IMR-90 (cell line): Measurements from ENCODE around the gene PDILT. TPM values are rescaled to one million over a fixed set of nuclear protein-coding genes. Genes with fewer than 3 reads are reported as not detected.

Experiments
- ATAC-seq: fragments of 200-7000 bp; cut with Tn5 transposase; 2 replicates; pipeline ENCODE4 v1.9.1; 2020; ENCODE audit warnings: low read depth, mild to moderate bottlenecking, moderate library complexity
- Bru-seq: library from RNA; stranded (reverse); fragments of 400-500 nt; gene quantifications from one replicate; lab custom pipeline; 2021; lab: Mats Ljungman, UMichigan
- BruChase-seq, 2 experiments: library from RNA; stranded (reverse); fragments of 400-500 nt; gene quantifications; one replicate each; lab custom pipeline; 2021; lab: Mats Ljungman, UMichigan
- BruUV-seq: library from RNA; stranded (reverse); fragments of 400-500 nt; replicated peaks from 2 replicates; lab custom pipeline; 2021; lab: Mats Ljungman, UMichigan
- CTCF ChIA-PET: fragments of 300-600 bp; formaldehyde crosslinking; extraction: SDS; loops from one replicate; lab custom pipeline; 2021; ENCODE audit warnings: antibody characterized with exemption; lab: Yijun Ruan, JAX
- POLR2A ChIA-PET: fragments of 300-600 bp; sonication (Branson Sonifier 250); formaldehyde crosslinking; loops from one replicate; lab custom pipeline; 2022; ENCODE audit warnings: antibody characterized with exemption; ENCODE audit not compliant: unreplicated experiment; lab: Charles Lee
- DNase-seq: peaks from one replicate; pipeline ENCODE4 v3.0.0; 2013
- H2AFZ ChIP-seq: replicated peaks from 2 replicates; pipeline ENCODE3; 2013; ENCODE audit warnings: low read length, mild to moderate bottlenecking; ENCODE audit not compliant: poor library complexity
- H2AK5ac ChIP-seq: 2 replicates; pipeline ENCODE4 v1.6.1; 2013; ENCODE audit warnings: low read depth, low read length, inconsistent platforms
- H2AK9ac ChIP-seq: replicated peaks from 2 replicates; pipeline ENCODE3; 2013; ENCODE audit warnings: mild to moderate bottlenecking, low read depth, low read length, moderate library complexity; ENCODE audit not compliant: poor library complexity
- H2BK120ac ChIP-seq: 2 replicates; pipeline ENCODE4 v1.6.1; 2013; ENCODE audit warnings: low read depth, low read length, inconsistent platforms
- H2BK15ac ChIP-seq: 3 replicates; pipeline ENCODE4 v1.6.1; 2013; ENCODE audit warnings: low read depth, low read length, inconsistent platforms
- H2BK20ac ChIP-seq: 2 replicates; pipeline ENCODE4 v1.6.1; 2013; ENCODE audit warnings: low read depth, mild to moderate bottlenecking, inconsistent platforms, low read length, moderate library complexity
- H2BK5ac ChIP-seq: 2 replicates; pipeline ENCODE4 v1.6.1; 2013; ENCODE audit warnings: mild to moderate bottlenecking, low read depth, low read length, inconsistent platforms; ENCODE audit not compliant: poor library complexity, severe bottlenecking
- H3K14ac ChIP-seq: replicated peaks from 2 replicates; pipeline ENCODE4 v1.6.1; 2013; ENCODE audit warnings: low read depth, low read length, inconsistent platforms
- H3K18ac ChIP-seq: 2 replicates; pipeline ENCODE4 v1.6.1; 2013; ENCODE audit warnings: low read depth, low read length, control low read depth
- H3K23ac ChIP-seq: 2 replicates; pipeline ENCODE4 v1.6.1; 2013; ENCODE audit warnings: low read depth, low read length, inconsistent platforms
- H3K27ac ChIP-seq: 2 replicates; pipeline ENCODE4 v1.5.1; 2013; ENCODE audit warnings: mild to moderate bottlenecking, control low read depth, low read length; ENCODE audit not compliant: insufficient read depth
- H3K27me3 ChIP-seq: 2 replicates; pipeline ENCODE4 v1.6.1; 2013; ENCODE audit warnings: low read length; ENCODE audit not compliant: control insufficient read depth, insufficient read depth
- H3K36me3 ChIP-seq: 2 replicates; pipeline ENCODE4 v1.6.1; 2013; ENCODE audit warnings: low read length, mixed read lengths; ENCODE audit not compliant: control insufficient read depth, insufficient read depth
- H3K4ac ChIP-seq: 2 replicates; pipeline ENCODE4 v1.6.1; 2013; ENCODE audit warnings: low read depth, low read length, inconsistent platforms
- H3K4me1 ChIP-seq: 2 replicates; pipeline ENCODE4 v1.6.1; 2013; ENCODE audit warnings: low read length, mixed read lengths; ENCODE audit not compliant: control insufficient read depth, insufficient read depth
- H3K4me2 ChIP-seq: 2 replicates; pipeline ENCODE4 v1.6.1; 2013; ENCODE audit warnings: low read depth, mild to moderate bottlenecking, control low read depth, low read length, moderate library complexity
- H3K4me3 ChIP-seq: 2 replicates; pipeline ENCODE4 v1.5.1; 2013; ENCODE audit warnings: low read depth, mild to moderate bottlenecking, control low read depth, low read length, moderate library complexity; ENCODE audit not compliant: insufficient read depth
- H3K56ac ChIP-seq: 2 replicates; pipeline ENCODE4 v1.6.1; 2013; ENCODE audit warnings: low read length, inconsistent platforms; ENCODE audit not compliant: insufficient read depth; ENCODE audit errors: extremely low read depth
- H3K79me1 ChIP-seq, 2 experiments: 2 replicates each; pipeline ENCODE4 v1.6.1; 2013; ENCODE audit warnings: low read length in 2 of 2, inconsistent platforms in 1 of 2, low read depth in 1 of 2
- H3K9ac ChIP-seq: 2 replicates; pipeline ENCODE4 v1.6.1; 2013; ENCODE audit warnings: low read depth, low read length, control low read depth
- H3K9me1 ChIP-seq: 2 replicates; pipeline ENCODE4 v1.6.1; 2013; ENCODE audit warnings: low read length, inconsistent platforms; ENCODE audit not compliant: insufficient read depth
- H3K9me3 ChIP-seq: 2 replicates; pipeline ENCODE4 v1.6.1; 2013; ENCODE audit warnings: low read length; ENCODE audit not compliant: control insufficient read depth, insufficient read depth
- H4K20me1 ChIP-seq: 2 replicates; pipeline ENCODE4 v1.6.1; 2013; ENCODE audit warnings: low read length, inconsistent platforms; ENCODE audit not compliant: insufficient read depth
- H4K5ac ChIP-seq: 2 replicates; pipeline ENCODE4 v1.6.1; 2013; ENCODE audit warnings: mild to moderate bottlenecking, low read depth, low read length, control low read depth
- H4K8ac ChIP-seq, 2 experiments: 2 replicates each; pipeline ENCODE4 v1.6.1; 2013; ENCODE audit warnings: low read depth in 2 of 2, low read length in 2 of 2, control low read depth in 1 of 2, inconsistent platforms in 1 of 2
- H4K91ac ChIP-seq: 2 replicates; pipeline ENCODE4 v1.6.1; 2013; ENCODE audit warnings: low read depth, low read length, inconsistent platforms; ENCODE audit not compliant: insufficient read depth
- BHLHE40 ChIP-seq: fragments of 150-350 bp; IDR thresholded peaks from 2 replicates; pipeline ENCODE4 v1.6.1; 2016; ENCODE audit warnings: mild to moderate bottlenecking, low read depth, low read length
- CHD1 ChIP-seq: IDR thresholded peaks from 2 replicates; pipeline ENCODE4 v1.6.1; 2012; ENCODE audit warnings: low read depth, low read length, improper control_type of control experiment
- MAZ ChIP-seq: IDR thresholded peaks from 2 replicates; pipeline ENCODE4 v1.6.1; 2012; ENCODE audit warnings: low read depth, mild to moderate bottlenecking, low read length, improper control_type of control experiment, moderate library complexity, borderline replicate concordance
- NFE2L2 ChIP-seq: fragments of 150-350 bp; IDR thresholded peaks from 2 replicates; pipeline ENCODE4 v1.6.1; 2016; ENCODE audit warnings: low read depth, mild to moderate bottlenecking, low read length
- POLR2A ChIP-seq: IDR thresholded peaks from 2 replicates; pipeline ENCODE4 v1.6.1; 2012; ENCODE audit warnings: mild to moderate bottlenecking, low read depth, low read length
- RAD21 ChIP-seq: IDR thresholded peaks from 2 replicates; pipeline ENCODE4 v1.6.1; 2012; ENCODE audit warnings: low read length, improper control_type of control experiment
- RCOR1 ChIP-seq: IDR thresholded peaks from 2 replicates; pipeline ENCODE4 v1.6.1; 2012; ENCODE audit warnings: mild to moderate bottlenecking, low read length, improper control_type of control experiment; ENCODE audit not compliant: insufficient replicate concordance
- RFX5 ChIP-seq: IDR thresholded peaks from 2 replicates; pipeline ENCODE4 v1.8.0; 2012; ENCODE audit warnings: low read depth, mild to moderate bottlenecking, low read length, moderate library complexity
- SMC3 ChIP-seq: fragments of 150-350 bp; IDR thresholded peaks from 2 replicates; pipeline ENCODE4 v1.6.1; 2016; ENCODE audit warnings: low read depth, mild to moderate bottlenecking, antibody characterized with exemption, low read length, moderate library complexity
- WGBS, 2 experiments: methylation state at CpG; one replicate each; pipeline versions ENCODE4 v1.1.5 to v1.1.7; 2013; ENCODE audit warnings: missing lambda C conversion rate in 2 of 2; ENCODE audit not compliant: insufficient read length in 1 of 2; ENCODE audit errors: extremely low coverage in 2 of 2; 5-methylcytosine and 5-hydroxymethylcytosine counted together
- dilution Hi-C: fragments of 300-500 bp; cut with HindIII; formaldehyde crosslinking; loops from one replicate; pipeline ENCODE4 v1.14.3; 2018; ENCODE audit warnings: low sequenced_read_pairs; ENCODE audit not compliant: unreplicated experiment
- in situ Hi-C: fragments of 300-500 bp; cut with MboI; formaldehyde crosslinking; loops from 3 replicates; pipeline ENCODE4 v1.14.3; 2019; ENCODE audit warnings: low sequenced_read_pairs, inconsistent platforms, mixed read lengths
- intact Hi-C: fragments of 100-400 bp; cut with micrococcal nuclease; formaldehyde crosslinking; loops from 2 replicates; pipeline ENCODE4 v1.10.0; 2022
- long read RNA-seq: library from polyadenylated mRNA; unstranded; transcript quantifications from one replicate; pipeline ENCODE4 v2.0.0, GENCODE V29; 2021; ENCODE audit not compliant: unreplicated experiment
- polyA plus RNA-seq, 3 experiments: library from polyadenylated mRNA; depleted of rRNA; stranded (reverse); fragments of >200 nt; gene quantifications; 2 replicates each; pipeline ENCODE4 v1.2.3, GENCODE V29; 2012; ENCODE audit warnings: low replicate concordance in 1 of 3
- total RNA-seq: library from RNA; depleted of rRNA; stranded (reverse); fragments of >200 nt; gene quantifications from 2 replicates; pipeline ENCODE4 v1.2.3, GENCODE V29; 2012; rRNA removed
- TF ChIP-seq, protein P1 (sequence below): fragments of 150-350 bp; IDR thresholded peaks from 2 replicates; pipeline ENCODE4 v1.6.1; 2016; ENCODE audit warnings: low read depth, mild to moderate bottlenecking, low read length, moderate library complexity, borderline replicate concordance

The PDILT gene, protein sequence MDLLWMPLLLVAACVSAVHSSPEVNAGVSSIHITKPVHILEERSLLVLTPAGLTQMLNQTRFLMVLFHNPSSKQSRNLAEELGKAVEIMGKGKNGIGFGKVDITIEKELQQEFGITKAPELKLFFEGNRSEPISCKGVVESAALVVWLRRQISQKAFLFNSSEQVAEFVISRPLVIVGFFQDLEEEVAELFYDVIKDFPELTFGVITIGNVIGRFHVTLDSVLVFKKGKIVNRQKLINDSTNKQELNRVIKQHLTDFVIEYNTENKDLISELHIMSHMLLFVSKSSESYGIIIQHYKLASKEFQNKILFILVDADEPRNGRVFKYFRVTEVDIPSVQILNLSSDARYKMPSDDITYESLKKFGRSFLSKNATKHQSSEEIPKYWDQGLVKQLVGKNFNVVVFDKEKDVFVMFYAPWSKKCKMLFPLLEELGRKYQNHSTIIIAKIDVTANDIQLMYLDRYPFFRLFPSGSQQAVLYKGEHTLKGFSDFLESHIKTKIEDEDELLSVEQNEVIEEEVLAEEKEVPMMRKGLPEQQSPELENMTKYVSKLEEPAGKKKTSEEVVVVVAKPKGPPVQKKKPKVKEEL
- total RNA-seq (not detected in 2 replicates), polyA plus RNA-seq (2012; rRNA removed) (not detected in 2 replicates), Bru-seq, nascent RNA (not detected), BruChase-seq, experiment 1, labeled RNA remaining after a 6-hour chase (not detected), BruChase-seq, experiment 2, labeled RNA remaining after a 2-hour chase (not detected)
- not detected in 2 replicates for polyA plus RNA-seq (2012; cell fraction: cytosol; rRNA removed)
- not detected in 2 replicates for polyA plus RNA-seq (2012; cell fraction: nucleus; rRNA removed; ENCODE audit: low replicate concordance)
- long read RNA-seq, result 0 reads

GRCh38 chr16:20404637-20405036 lies at the start of gene PDILT:
Gene PDILT (minus strand): TSS chr16:20404737. CDS start chr16:20399300, 5,437 bp downstream.
- TF ChIP-seq RFX5 (no peak), SMC3 (no peak), MAZ (no peak), RAD21 (no peak), CHD1 (no peak), NFE2L2 (no peak), BHLHE40 (no peak), POLR2A (no peak), RCOR1 (no peak)
- TF ChIP-seq, protein P1, sequence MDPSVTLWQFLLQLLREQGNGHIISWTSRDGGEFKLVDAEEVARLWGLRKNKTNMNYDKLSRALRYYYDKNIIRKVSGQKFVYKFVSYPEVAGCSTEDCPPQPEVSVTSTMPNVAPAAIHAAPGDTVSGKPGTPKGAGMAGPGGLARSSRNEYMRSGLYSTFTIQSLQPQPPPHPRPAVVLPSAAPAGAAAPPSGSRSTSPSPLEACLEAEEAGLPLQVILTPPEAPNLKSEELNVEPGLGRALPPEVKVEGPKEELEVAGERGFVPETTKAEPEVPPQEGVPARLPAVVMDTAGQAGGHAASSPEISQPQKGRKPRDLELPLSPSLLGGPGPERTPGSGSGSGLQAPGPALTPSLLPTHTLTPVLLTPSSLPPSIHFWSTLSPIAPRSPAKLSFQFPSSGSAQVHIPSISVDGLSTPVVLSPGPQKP, result no peak
- no peak within 1 kb of the TSS for H2BK120ac ChIP-seq
- no peaks in the 10 kb centered on the region for H3K4me1 ChIP-seq
- H2AK9ac ChIP-seq, result no peak within 1 kb of the TSS
- no peak within 1 kb of the TSS for H3K9ac ChIP-seq
- BruUV-seq, result no TSS peak
- no peaks in the 10 kb centered on the region for H3K9me1 ChIP-seq
- no peak within 1 kb of the TSS for H3K14ac ChIP-seq
- no peak within 1 kb of the TSS for H2BK20ac ChIP-seq
- in situ Hi-C loops (no loop called here), intact Hi-C loops (no loop called here), dilution Hi-C loops (no loop called here)
- no peak within 1 kb of the TSS for H4K91ac ChIP-seq
- H3K79me1 ChIP-seq, result no peaks in the 10 kb centered on the region
- no peak within 1 kb of the TSS for H2BK15ac ChIP-seq
- ATAC-seq, result no peak
- no peak within 1 kb of the TSS for H4K5ac ChIP-seq
- H2BK5ac ChIP-seq, result no peak within 1 kb of the TSS
- H3K4me3 ChIP-seq, result no peak within 1 kb of the TSS
- no peaks in the 10 kb centered on the region for H3K36me3 ChIP-seq
- no peak within 1 kb of the TSS for H3K23ac ChIP-seq
- H3K27me3 ChIP-seq, result no peaks in the 10 kb centered on the region
- H3K4me2 ChIP-seq, result no peak within 1 kb of the TSS
- H3K18ac ChIP-seq, result no peak within 1 kb of the TSS
- no peak for DNase-seq
- 88% methylated on average over 2 of the region's 2 CpGs; no CpG with 5 or more reads in 1 of the 2 experiments for WGBS, 2 experiments
- H2AFZ ChIP-seq, result no peak within 1 kb of the TSS
- no peak within 1 kb of the TSS for H3K56ac ChIP-seq
- H3K9me3 ChIP-seq, result peaks cover 9% of the 10 kb centered on the region; the same call in 1 of the 2 replicates
- ChIA-PET CTCF (no interaction called here), POLR2A (no interaction called here)
- no peaks in the 10 kb centered on the region for H4K20me1 ChIP-seq
- H2AK5ac ChIP-seq, result no peak within 1 kb of the TSS
- no peak within 1 kb of the TSS for H3K4ac ChIP-seq
- no peak within 1 kb of the TSS for H4K8ac ChIP-seq
- no peak within 1 kb of the TSS for H3K27ac ChIP-seq
